SIG-M5 treated with dmso at 0.1 percent for 504 hours (cell line): ENCODE results near the gene STXBP3.
A peak's percentile ranks its signal among the peaks of the same experiment; 100 is the strongest.

ENCODE experiments used
- DNase-seq: peaks from one replicate; lab custom pipeline; 2025; ENCODE audit not compliant: unreplicated experiment; lab: John Stamatoyannopoulos, UW

Gene STXBP3

DNA sequence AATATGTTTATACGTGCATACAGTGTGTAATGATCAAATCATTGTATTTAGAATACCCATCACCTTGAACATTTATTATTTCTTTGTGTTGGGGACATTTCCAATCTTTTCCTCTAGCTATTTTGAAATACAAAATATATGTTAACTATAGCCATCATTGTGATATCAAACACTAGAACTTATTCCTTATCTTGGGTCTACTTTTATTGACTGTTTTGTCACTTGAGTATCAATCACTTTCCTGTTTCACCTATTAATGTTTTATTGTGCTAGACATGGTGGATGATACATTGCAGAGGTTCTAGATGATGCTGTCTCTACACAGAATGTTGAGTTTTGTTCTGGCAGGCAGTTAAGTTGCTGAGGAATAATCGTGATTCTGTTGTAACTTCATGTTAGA is 45.9 kb downstream of the STXBP3 start:
- no peak for DNase-seq

- no peak for DNase-seq
These were observed 52.5 kb downstream of the STXBP3 start for GRCh38 chr1:108799001-108799400.

GRCh38 chr1:108801101-108801500 is 54.6 kb downstream of the STXBP3 start:
- no peak for DNase-seq

- DNase-seq = no peak
These were observed 57.1 kb downstream of the STXBP3 start for GRCh38 chr1:108803548-108803947.

- DNase-seq = no peak
These were observed 62.0 kb downstream of the STXBP3 start for GRCh38 chr1:108808438-108808837.

DNA sequence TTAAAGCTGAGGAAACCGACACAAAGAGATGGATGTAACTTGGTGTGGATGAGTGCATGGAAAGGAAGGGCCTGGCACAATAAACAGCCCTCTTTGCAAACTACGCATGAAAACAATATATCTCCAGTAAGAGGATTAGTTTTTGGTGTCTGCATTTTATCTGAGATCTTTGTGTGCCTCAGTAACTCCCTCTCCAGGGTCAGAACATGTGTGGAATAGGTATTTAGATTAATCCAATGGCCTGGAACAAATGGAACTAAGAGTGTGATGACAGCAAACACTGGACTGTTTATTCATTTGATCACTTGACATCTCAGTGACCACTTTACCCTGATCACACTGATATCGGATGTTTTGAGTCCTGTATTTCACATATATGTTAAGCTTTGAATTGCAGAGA is 65.1 kb downstream of the STXBP3 start:
- no peak for DNase-seq

GRCh38 chr1:108813326-108813725 is 66.9 kb downstream of the STXBP3 start:
- DNase-seq = peak; percentile 34

DNA sequence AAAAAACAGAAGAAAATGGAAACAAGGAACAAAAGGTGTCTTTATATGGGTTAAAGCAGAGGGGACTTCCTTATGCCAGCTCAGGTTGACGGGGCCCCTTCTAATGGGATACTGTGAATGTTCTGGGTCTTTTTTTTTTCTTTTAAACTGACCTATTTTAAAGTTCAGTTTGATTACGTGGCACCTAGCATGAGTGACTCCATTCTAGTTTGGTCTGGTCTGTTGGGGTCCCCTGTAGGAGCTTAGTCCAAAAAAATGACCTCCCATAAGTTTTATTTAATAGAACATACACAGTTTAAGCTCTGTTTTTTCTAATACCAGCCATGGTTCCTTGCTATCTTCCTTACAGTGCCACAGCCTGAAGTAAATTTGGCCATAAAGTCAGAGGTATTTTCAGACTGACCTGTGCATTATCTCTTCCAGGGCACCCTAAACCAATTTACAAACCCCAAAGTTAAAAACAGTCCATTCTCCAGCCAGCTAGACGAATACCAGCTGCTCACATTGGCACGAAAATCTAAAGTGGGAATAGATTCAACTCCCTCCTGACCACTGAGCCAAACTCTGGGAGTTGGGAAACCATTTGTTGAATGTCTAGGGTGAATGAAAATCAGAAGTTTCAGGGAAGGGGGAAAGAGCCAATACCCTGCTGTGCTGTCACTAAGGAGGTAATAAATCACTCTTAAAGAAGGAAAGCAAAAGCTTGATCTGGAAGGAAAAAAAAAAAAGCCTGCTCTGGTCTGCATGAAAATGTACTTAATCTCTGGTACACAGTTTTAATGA is 68.1 kb downstream of the STXBP3 start:
- DNase-seq = no peak

DNA sequence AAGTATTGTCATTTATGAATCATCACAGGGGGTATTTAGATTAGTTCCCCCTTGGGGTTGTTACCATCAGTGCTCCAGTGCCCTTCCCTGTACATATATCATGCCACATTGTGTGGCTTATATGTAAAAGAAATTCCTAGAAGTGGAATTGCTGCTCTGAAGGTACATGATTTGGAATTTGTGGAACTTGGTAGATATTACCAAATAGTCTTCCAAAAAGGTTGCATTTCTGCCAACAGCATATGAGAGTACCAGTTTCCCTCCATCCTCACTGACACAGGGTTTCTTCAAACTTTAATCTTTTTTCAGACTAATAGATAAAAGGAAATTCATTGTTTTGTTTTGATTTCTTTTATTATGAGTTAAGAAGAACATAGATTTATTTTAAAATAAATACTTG is 69.1 kb downstream of the STXBP3 start:
- no peak for DNase-seq

DNA sequence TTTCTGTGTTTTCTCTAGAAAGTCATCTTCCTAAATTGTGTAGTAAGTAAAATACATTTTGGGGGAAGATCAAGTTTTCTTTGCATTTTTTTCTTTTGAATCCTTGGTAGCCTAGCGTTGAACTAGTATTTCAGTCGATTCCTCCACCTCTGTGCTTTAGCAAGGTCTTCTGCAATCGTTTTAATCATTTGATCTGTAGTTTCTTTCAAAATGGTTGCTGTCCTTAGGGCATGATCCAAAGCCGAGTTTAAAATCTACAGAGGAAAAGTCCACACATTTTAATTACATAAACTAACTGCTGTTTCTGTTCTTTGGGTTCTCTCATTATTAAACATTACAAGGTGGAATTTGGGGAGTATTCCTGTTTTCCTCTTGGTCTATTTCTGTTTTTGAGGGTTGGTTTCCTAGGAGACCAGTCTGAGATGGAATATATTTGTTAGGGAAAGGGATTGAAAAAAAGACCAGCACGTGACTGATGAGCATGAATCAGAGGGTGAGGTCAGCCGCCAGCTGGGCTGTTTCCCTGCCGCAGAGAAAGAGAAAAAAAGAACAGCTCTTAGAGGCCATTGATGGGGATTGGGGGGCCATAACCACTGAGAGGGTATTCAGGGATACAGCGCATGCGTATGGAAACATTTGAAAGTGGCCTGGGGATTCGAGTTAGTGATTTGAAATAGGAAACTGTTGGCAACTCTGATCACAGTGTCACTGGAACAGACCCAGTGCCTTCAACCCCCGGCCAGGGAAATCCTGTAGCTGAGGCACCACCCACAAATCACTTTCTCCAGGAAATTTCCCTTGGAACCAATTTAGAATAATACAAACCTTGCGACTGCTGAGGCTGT is 69.8 kb downstream of the STXBP3 start:
- DNase-seq = peak; percentile 23

DNA sequence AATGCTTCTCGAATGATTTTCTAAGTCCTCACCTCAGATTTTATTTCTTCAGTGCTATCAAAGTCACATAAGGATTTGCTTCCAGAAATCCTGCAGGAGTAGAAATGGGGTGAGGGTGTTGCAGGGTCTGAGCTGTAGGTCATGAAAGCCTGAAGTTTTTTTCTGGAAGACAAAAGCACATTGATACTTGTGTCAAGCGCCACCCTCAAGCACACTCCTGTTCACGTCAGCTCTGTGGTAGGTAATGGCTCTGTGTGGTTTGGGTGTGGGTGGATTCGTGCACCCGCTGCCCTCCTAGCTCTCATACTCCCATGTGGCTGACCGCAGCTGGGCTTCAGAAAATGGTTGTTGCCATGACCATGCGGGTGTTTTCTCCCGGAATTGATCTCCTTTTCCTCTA is 70.5 kb downstream of the STXBP3 start:
- DNase-seq = no peak

- DNase-seq = no peak
These were observed 71.3 kb downstream of the STXBP3 start for GRCh38 chr1:108817811-108818210.

DNA sequence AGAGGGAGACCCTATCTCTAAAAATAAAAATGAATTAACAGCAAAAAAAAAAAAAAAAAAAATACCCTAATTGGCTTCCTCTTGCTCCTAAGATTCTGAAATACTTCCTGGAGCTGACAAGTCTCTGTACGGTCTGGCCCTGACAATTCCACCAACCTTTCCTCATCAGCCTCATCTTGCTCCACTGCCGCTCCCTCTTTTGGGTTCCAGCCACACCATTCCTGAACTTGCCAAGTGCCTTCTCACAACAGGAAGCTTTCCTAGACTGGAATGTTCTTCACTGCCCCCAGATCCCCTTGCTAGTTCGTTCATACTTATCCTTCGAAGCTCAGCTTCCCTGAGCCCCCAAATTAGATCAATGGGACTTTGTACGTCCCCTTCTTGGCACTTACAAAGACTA is 73.4 kb downstream of the STXBP3 start:
- no peak for DNase-seq

DNA sequence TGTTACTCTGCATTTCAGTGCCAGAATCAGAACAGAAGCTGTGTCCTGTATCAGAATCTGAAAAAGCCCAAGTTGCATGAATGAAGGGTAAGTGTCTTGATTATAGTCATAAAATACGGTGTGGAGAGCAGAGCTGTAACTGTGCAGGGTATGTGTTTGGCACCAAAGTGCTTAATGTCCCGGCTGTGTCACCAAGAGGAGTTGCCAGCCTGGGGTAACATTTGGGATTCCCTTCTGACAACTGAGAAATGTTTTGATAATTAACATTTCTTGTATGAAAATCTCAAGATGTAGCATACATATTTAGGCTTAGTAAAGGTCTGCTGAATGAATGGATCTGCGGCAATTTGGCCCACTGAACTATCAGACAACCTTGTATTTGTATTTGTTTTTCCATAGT is 77.2 kb downstream of the STXBP3 start:
- no peak for DNase-seq

- peak; percentile 23 for DNase-seq
These were observed 77.6 kb downstream of the STXBP3 start for GRCh38 chr1:108824051-108824450.

DNA sequence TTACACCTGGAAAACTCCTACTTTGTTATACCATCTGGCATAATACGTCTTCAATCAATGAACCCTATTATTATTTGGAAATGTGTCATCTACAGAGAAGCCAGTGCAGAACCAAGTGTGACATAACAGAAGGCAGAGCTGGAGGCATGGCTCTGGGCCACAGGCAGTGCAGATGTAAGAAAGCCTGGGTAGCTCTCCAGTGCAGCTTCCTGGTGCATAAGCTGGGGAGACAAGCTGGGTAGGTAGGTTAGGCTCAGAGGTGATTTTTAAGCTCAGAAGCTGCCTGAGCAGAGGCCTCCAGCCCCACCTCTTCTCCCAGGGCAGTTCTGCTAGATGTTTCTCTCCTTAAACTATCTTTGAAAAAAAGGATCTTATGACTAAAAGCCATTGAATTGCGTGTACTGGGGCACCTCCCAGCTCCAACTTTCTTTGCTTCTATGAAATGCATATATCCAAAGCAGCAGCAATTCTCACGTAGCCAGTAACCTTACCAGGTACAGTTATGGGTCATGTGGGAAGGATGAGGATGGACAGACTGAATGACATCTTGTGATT is 79.7 kb downstream of the STXBP3 start:
- DNase-seq = no peak

DNA sequence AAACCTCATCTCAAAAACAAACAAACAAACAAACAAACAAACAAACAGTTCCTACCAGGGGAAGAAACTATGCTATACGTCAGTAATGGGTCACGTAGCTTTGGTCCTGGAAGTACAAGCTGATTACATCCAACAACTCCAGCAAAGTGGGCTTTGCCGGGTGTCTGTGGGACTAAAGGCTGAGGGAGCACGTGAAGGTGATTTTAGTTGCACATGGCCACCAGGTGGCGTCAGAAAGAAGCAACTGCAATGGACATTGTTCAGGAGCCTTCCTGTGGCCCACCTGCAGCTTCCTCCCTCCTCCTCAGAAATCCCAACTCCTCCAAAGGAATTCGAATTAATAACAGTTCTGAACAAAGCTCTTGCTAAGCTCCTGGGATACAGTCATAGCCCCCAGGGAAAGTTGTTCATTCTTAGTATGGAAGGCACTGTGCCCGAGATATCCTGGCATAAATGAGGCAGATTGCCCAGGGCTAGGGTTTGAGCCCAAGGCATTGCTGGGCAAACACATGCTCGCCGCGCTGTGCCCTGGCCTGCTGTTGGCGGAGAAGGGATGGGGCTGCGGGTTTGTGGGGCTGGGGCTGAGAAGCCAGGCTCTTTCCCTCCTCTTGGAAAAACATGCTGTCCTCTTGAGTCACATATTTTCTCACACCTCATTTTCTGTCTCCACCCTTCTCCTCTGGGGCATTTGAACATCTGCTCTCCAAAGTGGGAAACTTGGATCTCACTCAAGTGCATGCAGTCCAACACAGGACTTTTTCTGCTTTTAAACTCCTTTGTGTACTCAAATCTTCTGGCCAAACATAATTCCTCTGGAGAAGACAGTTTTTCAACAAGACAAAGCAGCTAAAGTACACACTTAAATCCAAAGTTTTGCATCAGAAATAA is 81.8 kb downstream of the STXBP3 start:
- peak; percentile 51 for DNase-seq

DNA sequence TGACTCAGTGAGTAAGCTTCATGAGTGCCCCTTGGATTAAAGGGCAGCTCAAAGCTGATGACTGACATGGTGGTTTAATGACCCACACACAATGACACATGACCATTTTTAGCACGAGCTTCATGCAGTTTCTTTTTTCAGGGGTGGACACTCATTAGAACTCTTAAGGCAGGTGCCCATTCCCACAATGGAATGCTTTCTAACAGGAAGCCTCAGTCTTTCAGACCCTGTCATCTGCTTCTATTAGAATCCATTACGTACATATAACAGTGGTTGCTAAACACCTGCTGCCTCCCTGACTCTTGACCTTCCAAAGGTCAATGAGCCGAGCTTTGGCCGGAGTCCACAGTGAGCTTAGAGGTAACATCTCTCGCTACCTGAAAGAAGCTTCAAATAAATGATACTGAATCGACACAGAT is 83.0 kb downstream of the STXBP3 start:
- DNase-seq = no peak

DNA sequence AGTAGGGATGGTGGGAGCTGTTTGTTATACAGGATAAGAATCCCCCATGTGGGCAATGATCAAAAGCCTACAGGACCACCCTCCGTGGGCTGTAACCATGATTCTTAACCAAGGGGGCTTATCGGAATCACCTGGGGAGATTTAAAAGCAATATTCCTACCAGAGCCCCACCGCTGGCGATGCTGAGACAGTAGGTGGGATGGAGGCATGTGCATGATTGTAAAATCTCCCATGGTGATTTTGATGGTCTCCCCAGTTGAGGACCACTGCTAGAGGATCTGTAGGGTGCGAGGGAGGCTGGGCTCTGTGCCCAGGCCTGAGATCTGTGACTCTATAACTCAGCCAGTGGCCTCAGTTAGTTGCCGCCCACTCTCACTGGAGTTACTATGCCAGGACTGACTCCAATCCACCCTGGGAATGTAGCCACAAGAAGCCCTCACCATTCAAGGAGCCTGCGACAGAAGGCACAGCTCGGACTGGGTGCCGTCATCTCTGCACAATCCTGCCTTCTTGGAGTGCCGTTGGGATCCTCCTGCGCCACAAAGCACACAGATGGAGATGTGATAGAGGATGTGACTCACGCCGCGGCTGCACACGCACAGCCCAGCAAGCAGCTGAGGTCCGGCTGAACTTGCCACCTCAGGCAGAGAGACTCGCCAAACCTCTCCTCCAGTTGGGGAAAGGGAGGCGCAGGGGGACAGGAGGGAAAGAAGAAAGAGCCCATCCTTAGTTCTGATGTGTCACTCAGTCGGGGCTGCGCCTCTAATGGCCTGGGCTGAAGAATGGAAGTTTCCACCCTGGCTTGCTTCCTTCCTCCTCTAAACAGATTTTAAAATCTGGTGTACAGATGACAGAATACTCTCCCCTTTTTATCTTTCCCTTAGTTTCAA is 83.9 kb downstream of the STXBP3 start:
- DNase-seq = peak; percentile 55

GRCh38 chr1:108831225-108831624 is 84.8 kb downstream of the STXBP3 start:
- no peak for DNase-seq
